ENCODE data around the gene C1QTNF8.

The C1QTNF8 gene

DNA sequence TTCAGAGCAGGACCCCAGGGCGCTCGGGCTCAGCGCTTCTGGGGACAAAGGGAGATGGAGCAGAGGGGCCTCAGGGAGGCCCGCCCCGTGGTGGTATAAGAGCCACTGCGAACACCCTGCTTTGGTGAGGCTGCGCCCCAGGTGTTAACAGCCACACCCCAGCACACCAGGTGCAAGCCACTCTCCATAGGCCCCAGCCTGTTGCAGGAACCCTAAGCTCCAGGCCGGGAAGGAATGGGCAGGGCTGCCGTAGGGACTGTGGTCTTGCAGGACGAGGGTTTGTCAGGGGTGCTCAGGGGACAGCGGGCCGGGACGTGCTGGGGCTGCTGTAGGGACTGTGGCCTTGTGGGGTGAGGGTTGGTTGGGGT is 40.5 kb downstream of the C1QTNF8 start:
- DNase-seq, result no peak

DNA sequence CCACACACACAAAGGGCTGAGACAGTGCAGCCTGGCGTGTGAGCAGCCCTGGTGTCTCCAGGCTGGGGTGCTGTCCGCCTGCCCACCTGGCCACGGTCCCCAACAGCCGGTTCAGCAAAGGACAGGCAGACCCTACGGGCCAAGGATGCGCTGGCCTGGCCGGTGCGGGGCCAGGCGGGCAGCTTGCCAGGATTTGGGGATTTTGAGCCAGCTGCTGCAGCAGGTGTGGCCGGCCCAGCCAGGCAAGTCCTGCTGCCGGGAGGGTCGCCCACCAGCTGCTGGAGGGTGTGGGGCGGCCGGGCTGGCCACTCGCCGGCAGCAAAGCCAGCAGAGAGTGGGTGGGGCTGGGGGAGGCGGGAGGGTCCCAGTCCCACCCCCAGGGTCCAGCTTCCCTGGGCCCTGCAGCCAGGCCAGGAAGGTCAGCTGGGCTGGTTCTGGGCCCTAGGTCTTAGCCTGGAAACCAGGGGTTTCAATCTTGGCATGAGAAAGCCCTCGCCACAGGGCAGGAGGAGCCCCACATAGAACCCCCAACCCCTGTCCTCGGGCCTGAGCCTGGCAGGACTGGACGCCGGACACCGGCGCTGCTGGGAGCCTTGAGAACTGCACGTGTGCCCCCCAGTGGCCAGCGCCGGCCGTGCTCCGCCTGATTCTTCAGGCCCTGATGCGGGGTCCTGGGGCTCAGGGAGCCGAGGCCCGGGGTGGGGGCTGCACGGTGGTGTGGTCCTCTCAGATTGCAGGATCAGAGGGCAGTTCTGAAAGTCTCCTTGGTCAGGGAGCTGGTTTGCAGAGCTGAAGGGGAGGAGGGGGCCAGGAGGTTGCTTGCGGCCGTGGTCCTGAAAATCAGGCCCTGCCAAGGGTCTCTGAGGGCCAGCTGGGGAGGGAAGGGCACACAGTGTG is 41.1 kb downstream of the C1QTNF8 start:
- peak; percentile 35 for DNase-seq

DNA sequence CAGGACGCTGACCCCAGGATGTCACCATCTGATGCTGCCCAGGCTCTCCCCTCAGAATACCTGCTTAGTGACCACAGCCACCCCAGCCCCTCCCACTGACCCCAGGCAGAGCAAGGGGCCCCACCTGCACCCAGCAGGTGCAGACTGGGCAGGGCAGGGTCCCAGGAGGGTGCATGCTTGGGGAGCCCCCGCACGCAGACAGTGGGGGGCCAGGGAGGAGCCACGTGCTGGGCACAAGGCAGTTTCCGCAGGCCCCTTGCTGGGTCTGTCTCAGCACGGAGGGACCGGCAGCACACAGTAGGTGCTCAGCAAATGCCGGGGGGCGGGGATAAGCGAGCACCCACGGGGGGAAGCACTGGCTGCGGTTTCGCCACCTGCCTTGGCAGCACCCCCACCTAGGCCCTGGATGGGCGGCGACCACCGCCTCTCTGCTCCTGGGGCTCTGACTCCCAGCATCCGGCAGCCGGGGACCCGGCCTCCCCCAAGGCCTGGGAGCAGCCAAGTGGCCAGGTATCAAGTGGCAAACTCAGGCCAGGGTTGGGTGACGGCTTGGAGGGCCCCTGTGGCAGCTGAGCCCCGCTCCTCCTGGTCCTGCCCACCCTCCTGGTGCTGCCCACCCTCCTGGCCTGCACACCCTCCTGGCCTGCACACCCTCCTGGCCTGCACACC is 42.2 kb downstream of the C1QTNF8 start:
- DNase-seq, result no peak

DNA sequence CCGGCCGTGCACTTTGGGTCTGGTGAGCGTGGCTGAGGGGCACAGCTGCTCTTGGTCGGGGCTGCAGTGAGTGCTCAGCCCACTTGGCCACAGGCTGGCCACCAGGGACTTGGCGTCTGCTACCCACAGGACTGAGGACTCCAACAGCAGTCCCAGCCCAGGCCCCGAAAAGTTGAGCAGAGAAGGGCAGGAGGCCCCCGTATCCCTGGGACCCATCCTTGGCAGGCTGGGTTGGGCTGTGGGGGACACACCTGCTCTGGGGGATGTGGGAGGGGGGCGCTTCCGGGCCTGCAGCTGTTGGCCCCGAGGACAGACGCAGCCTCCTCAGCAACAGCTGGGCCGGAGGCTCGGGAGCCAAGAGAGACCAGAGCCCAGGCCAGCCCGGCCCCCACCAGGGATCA is 42.9 kb downstream of the C1QTNF8 start:
- no peak for DNase-seq

DNA sequence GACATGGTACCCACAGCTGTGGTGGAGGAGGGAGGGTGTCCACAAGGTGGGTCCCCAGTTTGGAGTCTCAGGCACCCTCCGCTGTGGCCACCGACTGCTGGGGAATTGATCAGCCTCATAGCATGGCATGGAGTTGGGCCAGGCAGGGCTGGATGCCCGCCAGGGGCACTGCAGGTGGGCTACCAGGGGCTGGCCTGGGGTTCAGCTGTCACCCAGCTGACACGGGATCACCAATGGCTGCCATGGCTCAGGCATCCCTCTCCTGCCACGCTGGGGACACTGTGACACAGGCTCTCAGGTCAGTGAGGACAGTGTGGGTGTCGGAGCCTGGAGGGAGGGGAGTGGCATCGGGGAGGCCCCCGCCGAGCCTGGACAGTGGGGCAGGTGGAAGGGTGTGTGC is 43.3 kb downstream of the C1QTNF8 start:
- DNase-seq, result no peak

DNA sequence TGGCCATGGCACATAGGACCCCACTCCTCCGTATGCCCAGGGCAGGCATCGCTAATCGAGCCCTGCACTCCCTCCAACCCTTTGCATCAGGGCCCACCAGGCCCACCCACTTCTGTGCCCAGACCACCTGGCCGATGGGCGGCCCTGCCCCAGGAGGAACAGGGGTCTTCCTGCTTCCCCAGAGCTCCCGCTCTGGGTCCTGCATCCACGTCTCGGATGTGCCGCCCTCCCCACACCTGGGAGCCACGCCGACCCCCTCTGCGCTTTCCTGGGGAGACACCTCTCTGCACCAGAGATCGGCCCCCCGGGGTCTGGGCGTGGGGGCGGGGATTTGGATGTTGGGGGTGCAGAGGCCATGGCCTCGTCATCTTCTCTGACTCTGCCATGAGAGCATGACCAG is 44.6 kb downstream of the C1QTNF8 start:
- no peak for DNase-seq

DNA sequence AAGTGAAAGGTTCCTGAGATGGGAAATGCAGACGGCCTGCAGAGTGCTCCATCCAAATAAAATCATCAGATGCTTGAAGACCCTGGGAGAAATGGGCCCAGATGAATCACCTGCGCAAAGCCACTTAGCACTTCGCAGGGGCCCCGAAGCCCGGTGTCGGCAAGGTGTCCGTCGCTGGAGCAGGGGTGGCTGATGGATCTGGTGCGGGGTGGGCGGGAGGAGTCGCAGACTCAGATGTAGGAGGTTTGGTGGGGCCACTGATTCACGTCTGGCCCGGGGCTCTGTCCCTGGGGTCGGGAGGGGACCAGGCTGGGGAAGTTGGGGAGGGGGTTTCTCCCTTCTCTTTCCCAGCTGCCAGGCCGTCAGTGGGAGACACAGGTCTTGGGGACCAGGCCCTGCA is 45.1 kb downstream of the C1QTNF8 start:
- no peak for DNase-seq

DNA sequence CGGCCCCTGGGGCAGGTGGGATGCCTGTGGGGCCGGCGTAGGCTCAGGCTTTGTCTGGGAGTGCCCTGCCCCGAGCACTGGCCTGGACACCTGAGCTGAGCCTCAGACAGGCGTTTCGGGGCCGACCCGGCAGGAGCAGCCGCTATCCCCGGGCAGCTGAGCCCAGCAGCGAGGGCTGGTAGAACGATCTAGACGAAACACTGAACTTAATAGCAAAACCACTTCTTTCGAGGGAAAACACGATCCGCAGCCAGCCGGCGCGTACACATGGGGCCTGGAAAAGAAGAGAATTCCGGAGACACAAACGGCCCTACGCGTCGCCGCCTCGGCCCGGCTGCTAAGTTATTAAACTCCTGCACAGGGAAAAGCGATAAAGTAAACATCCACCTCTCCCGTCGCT is 45.5 kb downstream of the C1QTNF8 start:
- no peak for DNase-seq

DNA sequence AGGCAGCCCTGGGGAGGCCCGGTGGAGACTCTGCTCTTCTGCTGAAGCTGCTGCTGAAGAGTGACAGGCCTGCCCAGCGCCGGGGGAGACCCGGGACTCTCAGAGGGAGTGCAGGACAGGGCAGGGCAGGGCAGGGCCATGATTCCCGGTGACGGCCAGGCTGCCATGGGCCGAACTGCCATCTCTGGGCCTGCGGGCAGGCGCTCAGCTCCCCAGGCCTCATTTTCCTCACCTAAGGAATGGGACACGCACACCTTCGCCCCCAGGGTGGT is 46.1 kb downstream of the C1QTNF8 start:
- no peak for DNase-seq

DNA sequence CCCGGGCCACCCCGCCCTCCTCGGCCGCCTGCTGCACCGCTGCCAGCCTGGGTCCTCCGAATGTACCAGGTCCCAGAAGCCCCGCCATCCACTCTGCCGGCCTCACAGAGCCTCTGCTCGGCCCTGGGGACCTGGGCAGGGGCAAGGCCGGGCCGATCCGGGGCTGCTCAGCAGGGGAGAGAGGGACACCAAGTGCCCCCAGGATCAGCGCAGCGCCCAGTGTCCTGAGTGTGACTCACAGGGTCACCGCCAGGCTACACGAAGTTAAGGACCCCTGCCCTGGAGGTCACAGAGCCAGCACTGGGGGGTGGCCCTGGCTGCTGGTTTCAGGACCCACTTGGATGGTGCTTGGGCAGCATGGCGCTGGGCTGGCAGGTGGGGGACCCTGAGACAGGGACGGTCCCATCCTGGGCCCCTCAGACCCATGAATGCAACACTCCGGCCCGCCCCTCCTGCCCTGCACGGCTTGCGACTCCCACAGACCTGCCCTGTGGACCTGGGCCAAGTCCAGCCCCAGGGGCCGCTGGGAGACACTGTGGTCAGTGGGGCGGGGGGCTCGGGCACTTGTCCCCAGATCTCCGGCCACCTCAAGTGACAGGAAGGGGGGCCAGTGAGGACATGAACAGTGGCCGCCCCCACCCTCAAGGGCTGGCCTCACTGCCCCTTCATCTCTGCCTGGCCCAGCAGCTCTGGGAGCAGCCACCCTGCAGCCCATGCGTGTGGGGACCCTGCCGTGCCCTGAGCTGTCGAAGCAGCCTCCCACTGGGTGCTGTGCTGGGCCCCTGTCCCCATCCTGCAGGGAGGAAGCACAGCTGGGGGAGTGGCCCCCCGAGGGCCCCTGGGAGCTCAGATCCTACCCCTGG is 46.7 kb downstream of the C1QTNF8 start:
- no peak for DNase-seq

DNA sequence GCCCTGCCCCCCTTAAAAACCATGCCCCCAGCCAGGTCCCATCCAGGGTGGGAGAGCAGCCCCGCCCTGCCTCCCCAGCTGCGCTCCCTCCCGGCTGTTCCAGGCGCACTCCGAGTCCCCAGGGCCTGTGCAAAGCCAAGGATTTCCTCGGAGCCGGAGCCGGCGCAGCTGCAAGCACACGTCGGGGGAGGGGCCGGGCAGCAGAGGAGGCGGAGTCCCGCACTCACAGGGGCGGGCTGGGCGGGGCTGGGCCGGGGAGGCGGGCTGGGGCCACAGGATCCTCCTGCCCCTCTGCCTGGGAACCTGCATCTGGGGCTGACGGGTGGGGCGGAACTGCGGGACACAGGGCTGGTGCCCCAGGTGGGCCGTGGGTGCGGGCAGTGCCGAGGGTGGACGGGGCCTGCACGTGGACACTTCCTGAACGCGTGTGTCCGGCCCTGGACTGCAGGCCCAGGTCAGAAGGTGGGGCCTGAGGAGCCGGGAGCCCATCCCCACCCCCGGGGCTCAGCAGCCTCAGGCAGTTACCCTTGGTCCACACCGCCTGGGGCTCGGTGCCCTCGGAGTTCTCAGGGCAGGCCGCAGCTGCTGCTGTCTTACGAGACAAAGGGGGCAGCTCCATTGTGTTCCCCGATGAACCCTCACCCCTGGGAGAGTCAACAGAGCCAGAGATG is 47.5 kb downstream of the C1QTNF8 start:
- DNase-seq, result peak; percentile 36

DNA sequence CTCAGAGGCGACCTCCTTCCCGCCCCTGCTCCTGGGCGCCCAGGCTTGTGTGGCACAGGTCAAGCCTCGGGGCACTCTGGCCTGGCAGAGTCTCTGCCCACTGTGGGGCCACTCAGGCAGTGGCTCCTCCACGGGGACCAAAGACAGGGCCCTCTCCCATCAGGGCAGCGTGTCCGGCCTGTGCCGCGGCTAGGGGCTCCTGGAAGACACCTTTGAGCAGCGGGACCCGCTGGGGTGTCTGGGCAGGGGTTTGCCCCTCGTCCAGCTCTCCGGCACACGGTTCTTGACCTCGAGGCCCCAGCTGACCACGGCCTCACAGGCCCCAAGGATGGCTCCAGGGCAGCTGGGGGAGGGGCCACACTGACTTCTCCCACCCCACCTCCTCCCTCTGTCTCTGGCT is 48.2 kb downstream of the C1QTNF8 start:
- no peak for DNase-seq

DNA sequence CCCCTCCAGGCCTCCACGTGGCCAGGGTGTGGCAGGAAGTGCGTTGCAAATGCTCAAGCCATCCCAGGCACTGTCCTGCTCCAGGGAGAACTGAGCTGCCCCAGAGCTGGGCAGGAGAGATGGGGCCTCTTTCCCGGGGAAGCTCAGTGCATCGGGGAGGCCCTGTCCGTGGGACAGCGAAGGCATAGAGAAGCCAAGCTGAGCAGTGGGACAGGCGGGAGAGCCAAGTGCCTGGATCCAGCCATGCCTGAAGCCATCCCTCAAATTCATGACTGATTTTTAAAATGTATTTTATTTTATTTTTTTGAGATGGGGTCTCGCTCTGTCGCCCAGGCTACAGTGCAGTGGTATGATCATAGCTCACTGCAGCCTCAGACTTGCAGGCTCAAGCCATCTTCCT is 48.9 kb downstream of the C1QTNF8 start:
- no peak for DNase-seq

DNA sequence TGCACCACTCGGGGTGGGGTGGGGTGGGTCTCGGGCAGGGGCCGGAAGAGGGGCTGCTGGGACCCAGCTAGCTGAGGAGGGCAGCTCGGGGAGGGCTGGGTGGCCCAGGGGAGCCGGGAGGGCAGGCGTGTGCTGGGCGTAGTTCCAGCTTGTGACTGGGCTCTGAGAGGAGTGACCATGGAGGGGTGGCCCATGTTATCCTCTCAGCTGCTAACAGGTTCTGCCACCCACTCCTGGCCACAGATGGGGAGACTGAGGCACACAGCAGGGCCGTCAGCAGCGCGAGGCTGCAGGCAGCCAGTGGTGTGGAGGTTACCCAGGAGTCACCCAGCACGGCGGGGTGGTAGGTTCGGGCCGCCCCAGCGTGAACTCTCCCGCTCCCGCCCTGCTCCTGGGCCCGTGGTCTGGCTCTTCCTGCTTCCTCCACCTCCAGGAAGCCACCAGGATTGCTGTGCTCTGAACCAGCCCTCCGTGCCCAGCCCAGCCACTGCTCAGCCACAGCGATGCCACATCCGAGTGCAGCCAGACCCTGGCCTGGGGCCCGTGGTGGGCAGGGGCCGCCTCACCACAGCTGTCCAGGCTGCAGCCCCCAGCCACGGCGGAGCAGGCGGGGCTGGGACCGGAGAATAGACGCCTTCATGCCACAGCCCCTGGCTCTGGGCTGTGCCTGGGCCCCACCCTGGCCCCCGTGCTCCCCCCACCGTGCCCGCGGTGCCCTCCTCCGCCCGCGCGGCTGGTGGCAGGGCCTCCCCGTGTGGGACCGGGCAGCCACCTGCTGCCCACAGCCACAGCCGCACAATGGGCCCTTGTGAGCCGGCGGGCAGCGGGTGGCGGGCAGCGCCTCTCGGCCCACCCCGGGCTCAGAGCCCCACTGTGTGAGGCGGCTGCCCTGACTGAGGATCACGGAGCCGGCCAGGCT is 49.8 kb downstream of the C1QTNF8 start:
- DNase-seq, result no peak

DNA sequence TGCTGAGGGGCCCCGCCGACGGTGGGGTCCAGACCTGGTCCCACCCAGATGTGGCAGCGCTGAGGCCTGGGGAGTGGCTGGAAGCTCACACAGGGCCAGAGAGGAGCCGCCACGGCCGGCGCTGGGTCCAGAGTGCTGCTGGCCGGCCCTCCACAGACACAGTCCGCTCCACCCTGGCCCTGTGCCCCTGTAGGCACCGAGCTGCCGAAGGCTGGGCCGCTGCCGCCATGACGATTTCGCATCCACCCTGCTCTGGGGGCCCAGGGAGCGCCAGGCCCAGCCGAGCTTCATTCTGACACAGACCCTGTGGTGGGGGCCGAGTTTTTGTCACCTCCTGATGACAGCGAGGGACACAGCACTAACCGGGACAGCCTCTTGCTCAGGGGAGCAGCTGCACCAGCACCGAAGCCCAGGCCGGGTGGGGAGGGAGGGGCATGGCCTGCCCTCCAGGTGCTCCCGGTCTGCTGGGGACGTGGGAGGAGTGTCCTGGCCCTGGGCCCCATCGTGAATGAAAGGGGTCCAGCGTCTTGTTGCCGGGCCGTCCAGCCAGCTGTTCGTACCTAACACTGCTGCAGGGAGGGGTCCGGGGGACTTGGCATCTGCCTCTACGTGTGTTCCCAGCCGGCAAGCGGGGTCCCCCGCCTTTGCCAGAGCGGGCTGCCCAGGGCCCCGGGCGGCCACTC is 50.6 kb downstream of the C1QTNF8 start:
- no peak for DNase-seq

DNA sequence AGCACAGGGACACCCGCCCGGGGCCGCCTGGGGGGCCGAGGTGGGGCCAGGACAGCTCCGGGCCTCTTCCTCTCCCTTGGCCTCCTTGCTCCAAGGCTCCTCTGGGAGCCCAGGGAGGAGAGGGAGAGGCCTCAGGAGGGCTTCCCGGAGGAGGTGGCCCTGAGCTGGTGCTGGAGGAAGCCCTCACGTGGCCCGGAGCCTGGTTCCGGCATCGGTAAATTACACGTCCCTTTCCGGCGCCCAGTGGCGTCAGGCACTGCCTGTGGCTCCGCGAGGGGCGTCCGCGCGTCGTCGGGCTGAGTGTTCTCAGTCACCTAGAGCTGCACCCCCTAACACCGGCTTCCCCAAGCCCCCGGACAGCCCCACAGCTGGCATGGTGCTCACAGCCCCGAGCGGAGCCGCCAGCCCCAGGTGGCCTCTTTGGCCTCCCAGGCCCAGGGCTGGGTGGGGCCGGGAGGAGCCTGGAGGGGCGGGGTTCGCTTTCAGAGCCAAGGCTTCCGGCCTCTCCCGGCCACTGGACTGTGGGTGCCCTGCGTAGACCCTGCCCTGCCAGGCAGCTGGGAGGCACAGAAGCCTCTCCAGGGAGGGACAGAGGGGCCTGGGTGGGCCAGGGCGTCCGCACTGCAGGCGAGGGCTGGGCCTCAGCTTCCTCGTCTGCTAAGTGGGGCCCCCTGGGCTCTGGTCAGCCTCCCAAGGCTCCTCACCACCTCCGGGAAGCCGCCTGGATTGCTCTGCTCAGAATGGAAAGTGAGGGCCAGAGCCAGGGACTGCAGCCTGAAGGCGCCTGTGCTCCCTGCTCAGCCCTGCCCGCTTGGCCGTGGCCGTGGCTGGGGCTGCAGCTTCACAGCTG is 51.4 kb downstream of the C1QTNF8 start:
- no peak for DNase-seq

DNA sequence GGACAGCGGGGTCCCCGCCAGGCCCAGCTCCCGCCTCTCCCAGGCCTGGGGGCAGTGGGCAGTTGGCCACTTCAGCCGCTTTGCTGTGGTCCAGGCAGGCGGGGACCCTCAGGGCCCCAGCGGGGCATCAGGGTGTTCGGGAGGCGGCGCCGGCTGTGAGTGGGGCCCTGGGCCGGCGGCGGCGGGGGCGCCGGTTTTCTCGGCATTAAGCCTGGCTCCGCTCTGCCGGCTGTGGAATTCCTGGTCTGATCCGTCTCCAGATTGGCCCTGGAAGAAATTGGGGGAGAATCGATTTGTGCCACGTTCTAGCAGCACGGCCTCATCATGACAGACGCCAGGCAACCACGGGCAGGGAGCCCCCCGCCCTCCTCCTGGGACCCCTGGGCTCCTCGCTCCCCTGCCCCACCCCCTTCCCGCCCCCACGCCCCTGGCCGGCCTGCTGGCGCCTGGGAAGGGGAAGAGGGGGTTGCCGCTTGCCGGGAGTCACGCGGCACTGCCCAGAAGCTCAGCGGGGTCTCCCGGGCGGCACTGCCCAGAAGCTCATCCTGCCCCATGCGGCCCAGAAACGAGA is 52.1 kb downstream of the C1QTNF8 start:
- no peak for DNase-seq

DNA sequence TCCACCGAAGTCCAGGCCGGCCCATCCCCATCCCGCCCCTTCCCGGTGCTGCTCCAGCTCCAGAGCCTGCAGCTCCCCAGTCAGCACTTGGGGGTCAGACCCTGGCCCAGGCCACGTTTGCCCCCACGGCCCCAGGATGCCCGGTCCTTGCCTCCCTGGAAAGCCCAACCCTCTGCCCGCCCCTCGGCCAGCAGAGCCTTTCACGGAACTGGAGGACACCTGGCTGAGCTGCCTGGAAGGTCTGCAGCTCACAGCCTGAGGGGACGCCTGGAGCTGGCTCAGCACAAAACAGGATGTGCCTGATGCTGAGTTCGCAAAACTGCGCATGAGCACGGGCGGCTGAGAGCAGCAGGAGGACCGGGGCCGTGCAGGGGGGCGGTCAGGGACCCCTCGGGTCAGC is 53.2 kb downstream of the C1QTNF8 start:
- no peak for DNase-seq

DNA sequence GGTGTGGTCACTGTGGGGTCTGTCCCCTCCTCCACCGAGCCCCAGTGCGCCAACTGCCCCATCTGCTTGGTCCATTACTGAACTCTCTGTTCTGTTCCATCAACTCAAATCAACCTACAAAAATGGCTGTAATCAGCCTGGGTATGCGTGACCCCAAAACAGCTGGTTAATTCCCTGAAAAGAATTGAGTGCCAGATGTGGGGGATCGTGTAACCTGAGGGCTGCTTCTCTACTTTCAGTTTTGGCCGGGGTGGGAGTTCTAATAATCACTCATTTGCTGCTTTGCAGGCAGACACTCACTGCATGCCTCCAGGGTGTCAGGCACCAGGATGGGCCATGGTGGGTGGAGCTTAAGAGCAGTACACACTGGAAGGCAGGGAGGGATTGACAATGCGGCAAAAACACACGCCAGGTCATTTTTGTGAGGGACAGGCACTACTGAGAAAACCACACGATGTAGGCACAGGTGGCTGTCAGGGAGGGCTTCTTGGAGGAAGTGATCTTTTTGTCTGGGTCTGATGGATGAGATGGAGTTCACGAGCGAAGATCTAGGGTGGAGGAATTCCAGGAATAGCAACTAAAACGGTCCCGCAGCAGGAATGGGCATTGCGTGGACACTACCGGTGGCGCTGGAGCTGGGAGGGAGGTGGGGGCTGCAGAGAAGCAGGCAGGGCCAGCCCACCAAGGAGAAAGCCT is 53.8 kb downstream of the C1QTNF8 start:
- DNase-seq, result no peak

DNA sequence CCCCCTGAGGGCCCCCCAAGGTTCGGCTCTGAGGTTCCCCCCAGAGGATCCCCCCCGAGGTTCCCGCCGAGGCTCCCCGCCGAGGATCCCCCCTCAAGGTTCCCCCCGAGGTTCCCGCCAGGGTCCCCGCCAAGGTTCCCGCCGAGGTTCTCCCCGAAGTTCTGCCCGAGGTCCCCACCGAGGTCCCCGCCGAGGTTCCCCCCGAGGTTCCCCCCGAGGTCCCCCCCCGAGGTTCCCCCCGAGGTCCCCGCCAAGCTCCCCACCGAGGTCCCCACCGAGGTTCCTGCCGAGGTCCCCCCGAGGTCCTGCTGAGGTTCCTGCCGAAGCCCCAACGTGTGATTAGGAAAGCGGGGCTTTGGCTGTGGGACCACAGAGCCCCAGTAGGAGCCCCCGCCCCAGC is 55.7 kb downstream of the C1QTNF8 start:
- DNase-seq, result no peak
